Upper lobe of left lung (tissue), 6 donors: Measurements from ENCODE around the gene ROBO1. TPM values are rescaled to one million over a fixed set of nuclear protein-coding genes. Genes with fewer than 3 reads are reported as not detected.
A peak's percentile ranks its signal among the peaks of the same experiment; 100 is the strongest.

Source experiments
- ATAC-seq, 2 donors: fragments of 200-7000 bp; cut with Tn5 transposase; one replicate each; pipeline ENCODE4 v1.9.1; 2022; ENCODE audit warnings: mild to moderate bottlenecking in 2 of 2, moderate library complexity in 2 of 2; ENCODE audit not compliant: low FRiP score in 2 of 2
- DNase-seq, 2 donors: peaks; one replicate each; pipeline ENCODE4 v3.0.0-alpha.2; 2019 to 2020
- H3K27ac ChIP-seq, 4 donors: fragments of 200-600 bp; sonication (generic); one replicate each; pipeline ENCODE4 v1.5.1; 2016 to 2019
- H3K27me3 ChIP-seq, 4 donors: fragments of 200-600 bp; sonication (generic); one replicate each; pipeline ENCODE4 v1.5.1; 2017 to 2019
- H3K36me3 ChIP-seq, 4 donors: fragments of 200-600 bp; sonication (generic); one replicate each; pipeline ENCODE4 v1.5.1; 2016 to 2019
- H3K4me1 ChIP-seq, 4 donors: fragments of 200-600 bp; sonication (generic); one replicate each; pipeline ENCODE4 v1.5.1; 2018 to 2019
- H3K4me3 ChIP-seq, 4 donors: fragments of 200-600 bp; sonication (generic); one replicate each; pipeline ENCODE4 v1.5.1; 2017 to 2019; ENCODE audit warnings: mild to moderate bottlenecking in 2 of 4, moderate library complexity in 1 of 4
- H3K9me3 ChIP-seq, 4 donors: fragments of 200-600 bp; sonication (generic); one replicate each; pipeline ENCODE4 v1.5.1; 2018 to 2019
- CTCF ChIP-seq, 6 experiments: fragments of 450-650 bp in 4 of 6; fragments of 200-600 bp in 2 of 6; sonication (generic) in 2 of 6; IDR thresholded peaks; one replicate each; pipeline ENCODE4 v1.5.1; 2016 to 2019; ENCODE audit warnings: antibody characterized with exemption in 6 of 6
- EP300 ChIP-seq, 4 donors: sonication (generic); formaldehyde crosslinking; IDR thresholded peaks; one replicate each; pipeline ENCODE4 v1.5.1; 2017; ENCODE audit warnings: antibody characterized with exemption in 4 of 4, control low read depth in 2 of 4
- POLR2A ChIP-seq, 4 donors: fragments of 450-650 bp; IDR thresholded peaks; one replicate each; pipeline ENCODE4 v1.5.1; 2016 to 2017; ENCODE audit warnings: antibody characterized with exemption in 4 of 4, mild to moderate bottlenecking in 2 of 4
- POLR2AphosphoS5 ChIP-seq, 2 donors: sonication (generic); formaldehyde crosslinking; IDR thresholded peaks; one replicate each; pipeline ENCODE4 v1.5.1; 2017; ENCODE audit warnings: antibody characterized with exemption in 2 of 2
- WGBS, 2 donors: methylation state at CpG; one replicate each; pipeline ENCODE4 v1.1.5; 2017 to 2018; 5-methylcytosine and 5-hydroxymethylcytosine counted together
- total RNA-seq, 6 donors: library from RNA; depleted of rRNA in 4 of 6; stranded (reverse); fragments of >200 nt in 4 of 6; gene quantifications; one replicate each; pipeline versions ENCODE4 v1.1.0 to v1.2.1, GENCODE V29; 2016 to 2021
- donor health status: DM: no; HTN: no; CAD: no; lungs with moderate emphysema.
- donor health status: DM: no; HTN: yes; CAD: no; lungs with severe emphysema.

Gene ROBO1
- total RNA-seq, 6 donors from 2014 or later, result 10.5 to 29.0 (median 18.0) TPM

GRCh38 chr3:78732471-78732870 is 1035.3 kb downstream of the ROBO1 start:
- Histone ChIP-seq H3K36me3 (no peaks in the 10 kb centered on the region), H3K9me3 (no peaks in the 10 kb centered on the region), H3K4me1 (peaks cover 0 to 5% (median 0%) of the 10 kb centered on the region in 4 donors), H3K27me3 (no peaks in the 10 kb centered on the region), H3K27ac (no peak overlapping the region), H3K4me3 (no peak overlapping the region)
- ATAC-seq (no peak), DNase-seq (no peak)
- WGBS, 2 donors, result 83 to 93% methylated on average over 1 of the region's 1 CpG
- TF ChIP-seq EP300 (IDR thresholded peaks at IDR 0.05), result no peak

GRCh38 chr3:78729946-78730345 is 1037.9 kb downstream of the ROBO1 start:
- TF ChIP-seq POLR2AphosphoS5 (IDR thresholded peaks at IDR 0.05), result no peak
- no peak for TF ChIP-seq CTCF (IDR thresholded peaks at IDR 0.05)
- no peak for TF ChIP-seq POLR2A (IDR thresholded peaks at IDR 0.05)
- TF ChIP-seq EP300 (IDR thresholded peaks at IDR 0.05), result no peak
- no peak for ATAC-seq

GRCh38 chr3:78728406-78729145 is 1039.2 kb downstream of the ROBO1 start:
- no peak overlapping the region for H3K4me3 ChIP-seq
- no peaks in the 10 kb centered on the region for H3K36me3 ChIP-seq
- H3K9me3 ChIP-seq, result no peaks in the 10 kb centered on the region
- no peak for TF ChIP-seq CTCF (IDR thresholded peaks at IDR 0.05)
- no peak for TF ChIP-seq POLR2AphosphoS5 (IDR thresholded peaks at IDR 0.05)
- no peak for TF ChIP-seq POLR2A (IDR thresholded peaks at IDR 0.05)
- ATAC-seq (peak in 1 of 2 donors; percentile 60), DNase-seq (peak in 1 of 2 donors; percentile 57)
- peaks cover 0 to 5% (median 0%) of the 10 kb centered on the region in 4 donors for H3K4me1 ChIP-seq
- 41 to 52% methylated on average over 5 of the region's 5 CpGs for WGBS, 2 donors
- H3K27me3 ChIP-seq, result no peaks in the 10 kb centered on the region
- no peak overlapping the region for H3K27ac ChIP-seq

More at GRCh38 chr3:78729946-78730345, 1037.9 kb downstream of the ROBO1 start:
- H3K4me3 ChIP-seq, result no peak overlapping the region
- H3K27me3 ChIP-seq, result no peaks in the 10 kb centered on the region
- no peaks in the 10 kb centered on the region for H3K36me3 ChIP-seq
- H3K27ac ChIP-seq, result no peak overlapping the region
- H3K4me1 ChIP-seq, result peaks cover 0 to 5% (median 0%) of the 10 kb centered on the region in 4 donors
- no peak for DNase-seq
- no peaks in the 10 kb centered on the region for H3K9me3 ChIP-seq
- 81 to 88% methylated on average over 1 of the region's 1 CpG for WGBS, 2 donors

GRCh38 chr3:78726545-78726944 is 1041.3 kb downstream of the ROBO1 start:
- H3K27ac ChIP-seq, result no peak overlapping the region
- H3K4me3 ChIP-seq, result no peak overlapping the region
- DNase-seq, result no peak
- TF ChIP-seq POLR2AphosphoS5 (IDR thresholded peaks at IDR 0.05), result no peak
- TF ChIP-seq CTCF (IDR thresholded peaks at IDR 0.05), result no peak
- TF ChIP-seq POLR2A (IDR thresholded peaks at IDR 0.05), result no peak
- no peak for TF ChIP-seq EP300 (IDR thresholded peaks at IDR 0.05)
- H3K4me1 ChIP-seq, result peaks cover 0 to 5% (median 0%) of the 10 kb centered on the region in 4 donors
- no peak for ATAC-seq
- H3K27me3 ChIP-seq, result no peaks in the 10 kb centered on the region
- WGBS, 2 donors, result 84 to 88% methylated on average over 3 of the region's 3 CpGs
- H3K36me3 ChIP-seq, result no peaks in the 10 kb centered on the region
- no peaks in the 10 kb centered on the region for H3K9me3 ChIP-seq

GRCh38 chr3:78725703-78726246 is 1042.0 kb downstream of the ROBO1 start:
- H3K36me3 ChIP-seq, result no peaks in the 10 kb centered on the region
- H3K27ac ChIP-seq, result no peak overlapping the region
- H3K9me3 ChIP-seq, result no peaks in the 10 kb centered on the region
- H3K4me3 ChIP-seq, result no peak overlapping the region
- H3K4me1 ChIP-seq, result peaks cover 0 to 5% (median 0%) of the 10 kb centered on the region in 4 donors
- no peak for ATAC-seq
- TF ChIP-seq POLR2AphosphoS5 (IDR thresholded peaks at IDR 0.05) (no peak), CTCF (IDR thresholded peaks at IDR 0.05) (no peak), POLR2A (IDR thresholded peaks at IDR 0.05) (no peak), EP300 (IDR thresholded peaks at IDR 0.05) (no peak)
- H3K27me3 ChIP-seq, result no peaks in the 10 kb centered on the region
- 89 to 93% methylated on average over 2 of the region's 2 CpGs for WGBS, 2 donors
- DNase-seq, result no peak
